GM12875 (cell line): ENCODE data around the gene ZNF831.

ENCODE experiments used
- H3K4me3 ChIP-seq: one replicate; pipeline ENCODE4 v1.5.1; 2011; ENCODE audit warnings: low read depth, low read length, control low read depth
- CTCF ChIP-seq: IDR thresholded peaks from 2 replicates; pipeline ENCODE4 v1.5.1; 2011; ENCODE audit warnings: low read depth, mild to moderate bottlenecking, control low read depth, inconsistent platforms, low read length, moderate library complexity, borderline replicate concordance; ENCODE audit not compliant: insufficient read depth

ZNF831 gene

GRCh38 chr20:59214606-59215547, 51.3 kb downstream of the ZNF831 start:
- no peak overlapping the region for H3K4me3 ChIP-seq
- TF ChIP-seq CTCF = no peak

- no peak for TF ChIP-seq CTCF
- no peak overlapping the region for H3K4me3 ChIP-seq
Observed at GRCh38 chr20:59217173-59217572, 53.6 kb downstream of the ZNF831 start.

GRCh38 chr20:59217794-59218280, 54.2 kb downstream of the ZNF831 start:
- TF ChIP-seq CTCF = no peak
- H3K4me3 ChIP-seq = no peak overlapping the region

GRCh38 chr20:59219211-59219610, 55.6 kb downstream of the ZNF831 start:
- no peak overlapping the region for H3K4me3 ChIP-seq
- TF ChIP-seq CTCF = no peak

- no peak overlapping the region for H3K4me3 ChIP-seq
- no peak for TF ChIP-seq CTCF
Observed at GRCh38 chr20:59220161-59220560, 56.5 kb downstream of the ZNF831 start.

GRCh38 chr20:59221049-59221706, 57.6 kb downstream of the ZNF831 start:
- no peak for TF ChIP-seq CTCF
- no peak overlapping the region for H3K4me3 ChIP-seq
